KMS-11 (cell line): ENCODE measurements around the gene CSNK1D.
A peak's percentile ranks its signal among the peaks of the same experiment; 100 is the strongest.

Experiments used
- H2AFZ ChIP-seq: fragments of 200-600 bp; sonication (generic); 2 replicates; pipeline ENCODE4 v1.6.1; 2016; ENCODE audit warnings: antibody characterized with exemption, mixed run types, low read depth
- H3K27ac ChIP-seq: fragments of 200-600 bp; sonication (generic); 2 replicates; pipeline ENCODE4 v1.6.1; 2016; ENCODE audit warnings: mild to moderate bottlenecking, mixed run types
- H3K27me3 ChIP-seq: fragments of 200-600 bp; sonication (generic); 2 replicates; pipeline ENCODE4 v1.6.1; 2017; ENCODE audit warnings: mild to moderate bottlenecking, low read depth, mixed run types, moderate library complexity; ENCODE audit not compliant: insufficient read depth
- H3K36me3 ChIP-seq: fragments of 200-600 bp; sonication (generic); 2 replicates; pipeline ENCODE4 v1.6.1; 2017; ENCODE audit warnings: mild to moderate bottlenecking, mixed run types; ENCODE audit not compliant: insufficient read depth
- H3K4me1 ChIP-seq: fragments of 200-600 bp; sonication (generic); 2 replicates; pipeline ENCODE4 v1.6.1; 2016; ENCODE audit warnings: mild to moderate bottlenecking, low read depth, mixed run types; ENCODE audit not compliant: poor library complexity, severe bottlenecking
- H3K4me2 ChIP-seq: fragments of 200-600 bp; sonication (generic); 2 replicates; pipeline ENCODE4 v1.7.0; 2016; ENCODE audit warnings: mild to moderate bottlenecking, mixed run types
- H3K4me3 ChIP-seq: fragments of 200-600 bp; sonication (generic); IDR thresholded peaks from 2 replicates; pipeline ENCODE4 v1.6.1; 2017; ENCODE audit warnings: low read depth, low read length, mixed read lengths; ENCODE audit not compliant: insufficient read depth
- H3K79me2 ChIP-seq: fragments of 200-600 bp; sonication (generic); 2 replicates; pipeline ENCODE4 v1.6.1; 2016; ENCODE audit warnings: low read depth, mixed run types; ENCODE audit not compliant: insufficient read depth
- H3K9ac ChIP-seq: fragments of 200-600 bp; sonication (generic); 2 replicates; pipeline ENCODE4 v1.6.1; 2016; ENCODE audit warnings: mild to moderate bottlenecking, mixed run types
- H4K20me1 ChIP-seq: fragments of 200-600 bp; sonication (generic); 2 replicates; pipeline ENCODE4 v1.6.1; 2016; ENCODE audit warnings: mild to moderate bottlenecking, mixed run types; ENCODE audit not compliant: insufficient read depth
- TF ChIP-seq, protein P1 (sequence below): fragments of 200-600 bp; sonication (generic); conservative IDR thresholded peaks from 2 replicates; pipeline ENCODE4 v1.6.1; 2017; ENCODE audit warnings: low read depth, mild to moderate bottlenecking, antibody characterized with exemption, low read length, moderate library complexity, mixed read lengths

Gene CSNK1D

GRCh38 chr17:82281502-82282238 is 8.2 kb upstream of the CSNK1D start:
- no peaks in the 10 kb centered on the region for H3K79me2 ChIP-seq
- H3K4me2 ChIP-seq: no peak overlapping the region
- TF ChIP-seq, protein P1, sequence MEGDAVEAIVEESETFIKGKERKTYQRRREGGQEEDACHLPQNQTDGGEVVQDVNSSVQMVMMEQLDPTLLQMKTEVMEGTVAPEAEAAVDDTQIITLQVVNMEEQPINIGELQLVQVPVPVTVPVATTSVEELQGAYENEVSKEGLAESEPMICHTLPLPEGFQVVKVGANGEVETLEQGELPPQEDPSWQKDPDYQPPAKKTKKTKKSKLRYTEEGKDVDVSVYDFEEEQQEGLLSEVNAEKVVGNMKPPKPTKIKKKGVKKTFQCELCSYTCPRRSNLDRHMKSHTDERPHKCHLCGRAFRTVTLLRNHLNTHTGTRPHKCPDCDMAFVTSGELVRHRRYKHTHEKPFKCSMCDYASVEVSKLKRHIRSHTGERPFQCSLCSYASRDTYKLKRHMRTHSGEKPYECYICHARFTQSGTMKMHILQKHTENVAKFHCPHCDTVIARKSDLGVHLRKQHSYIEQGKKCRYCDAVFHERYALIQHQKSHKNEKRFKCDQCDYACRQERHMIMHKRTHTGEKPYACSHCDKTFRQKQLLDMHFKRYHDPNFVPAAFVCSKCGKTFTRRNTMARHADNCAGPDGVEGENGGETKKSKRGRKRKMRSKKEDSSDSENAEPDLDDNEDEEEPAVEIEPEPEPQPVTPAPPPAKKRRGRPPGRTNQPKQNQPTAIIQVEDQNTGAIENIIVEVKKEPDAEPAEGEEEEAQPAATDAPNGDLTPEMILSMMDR: no peak
- peaks cover 25% of the 10 kb centered on the region for H3K4me1 ChIP-seq
- H3K4me3 ChIP-seq: no peak overlapping the region
- H2AFZ ChIP-seq: no peak overlapping the region
- no peaks in the 10 kb centered on the region for H3K36me3 ChIP-seq
- H3K27me3 ChIP-seq: no peaks in the 10 kb centered on the region
- H3K9ac ChIP-seq: no peak overlapping the region
- no peak overlapping the region for H3K27ac ChIP-seq
- no peaks in the 10 kb centered on the region for H4K20me1 ChIP-seq

DNA sequence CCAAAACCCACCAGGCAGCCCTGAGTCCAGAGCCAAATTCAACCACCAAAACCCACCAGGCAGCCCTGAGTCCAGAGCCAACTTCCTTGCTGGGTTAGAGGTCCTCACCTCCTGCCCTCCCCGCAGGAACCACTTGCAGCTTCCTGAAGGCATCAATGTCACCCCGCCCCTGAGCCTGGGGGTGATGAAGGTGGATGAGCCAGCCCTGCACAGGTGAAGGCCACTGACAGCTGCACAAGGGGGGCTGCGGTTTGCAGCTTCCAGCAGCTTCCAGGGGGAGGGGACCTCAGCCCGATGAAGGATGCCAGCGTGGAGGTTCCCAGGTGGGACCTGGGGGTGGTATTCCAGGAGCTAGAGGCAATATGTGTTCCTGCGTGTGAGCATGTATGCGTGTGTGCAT is 7.6 kb upstream of the CSNK1D start:
- no peaks in the 10 kb centered on the region for H3K27me3 ChIP-seq
- no peak overlapping the region for H3K27ac ChIP-seq
- H3K4me1 ChIP-seq: peaks cover 31% of the 10 kb centered on the region
- no peak overlapping the region for H3K4me2 ChIP-seq
- TF ChIP-seq, protein P1: no peak
- no peaks in the 10 kb centered on the region for H3K79me2 ChIP-seq
- H3K4me3 ChIP-seq: no peak overlapping the region
- H3K9ac ChIP-seq: no peak overlapping the region
- H3K36me3 ChIP-seq: no peaks in the 10 kb centered on the region
- H4K20me1 ChIP-seq: no peaks in the 10 kb centered on the region
- no peak overlapping the region for H2AFZ ChIP-seq

GRCh38 chr17:82280537-82280936 is 7.0 kb upstream of the CSNK1D start:
- Histone ChIP-seq H3K36me3 (no peaks in the 10 kb centered on the region), H3K9ac (no peak overlapping the region), H2AFZ (no peak overlapping the region), H3K4me1 (peaks cover 37% of the 10 kb centered on the region), H4K20me1 (no peaks in the 10 kb centered on the region), H3K27me3 (no peaks in the 10 kb centered on the region), H3K79me2 (no peaks in the 10 kb centered on the region), H3K4me2 (no peak overlapping the region), H3K27ac (no peak overlapping the region), H3K4me3 (no peak overlapping the region)
- TF ChIP-seq, protein P1: no peak

- H4K20me1 ChIP-seq: no peaks in the 10 kb centered on the region
- H3K4me3 ChIP-seq: no peak overlapping the region
- H3K27me3 ChIP-seq: no peaks in the 10 kb centered on the region
- no peak overlapping the region for H3K9ac ChIP-seq
- peaks cover 49% of the 10 kb centered on the region for H3K4me1 ChIP-seq
- H3K79me2 ChIP-seq: no peaks in the 10 kb centered on the region
- H3K27ac ChIP-seq: no peak overlapping the region
- H2AFZ ChIP-seq: no peak overlapping the region
- H3K36me3 ChIP-seq: no peaks in the 10 kb centered on the region
- TF ChIP-seq, protein P1: no peak
- H3K4me2 ChIP-seq: peak overlapping the region; percentile 82; the same call in 1 of the 2 replicates
Measured at GRCh38 chr17:82278786-82279391, 5.4 kb upstream of the CSNK1D start.
